22Rv1 (cell line): Measurements from ENCODE around the gene GLP2R.

ENCODE experiments used
- H3K27ac ChIP-seq: fragments of 450-650 bp; 2 replicates; pipeline ENCODE4 v1.5.1; 2017
- ZFX ChIP-seq: fragments of 450-650 bp; IDR thresholded peaks from 2 replicates; pipeline ENCODE4 v1.6.1; 2017; ENCODE audit warnings: antibody characterized with exemption, borderline replicate concordance
- TF ChIP-seq, protein P1 (sequence below): fragments of 450-650 bp; IDR thresholded peaks from 2 replicates; pipeline ENCODE4 v1.5.1; 2017; ENCODE audit warnings: mild to moderate bottlenecking

The GLP2R gene

DNA sequence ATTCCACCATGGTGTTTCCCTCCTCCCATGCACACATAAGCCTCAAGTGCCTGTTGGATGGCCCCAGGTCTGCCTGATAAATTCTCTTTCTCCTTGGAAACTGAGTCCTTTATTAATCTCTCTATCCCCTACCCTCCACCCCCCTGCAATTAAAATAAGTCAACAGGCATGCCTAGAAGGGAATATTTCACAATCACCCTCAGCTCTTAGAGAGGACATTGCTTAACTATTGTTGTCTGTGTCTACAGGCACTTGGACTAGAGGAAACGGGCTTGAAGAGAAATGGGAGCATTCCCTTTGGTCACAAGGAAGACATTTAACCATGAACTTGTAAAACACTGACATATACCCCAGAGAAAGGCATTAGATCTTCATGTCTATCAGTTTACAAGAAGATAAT lies 39.9 kb downstream of the GLP2R start:
- H3K27ac ChIP-seq: no peak overlapping the region
- TF ChIP-seq, protein P1, sequence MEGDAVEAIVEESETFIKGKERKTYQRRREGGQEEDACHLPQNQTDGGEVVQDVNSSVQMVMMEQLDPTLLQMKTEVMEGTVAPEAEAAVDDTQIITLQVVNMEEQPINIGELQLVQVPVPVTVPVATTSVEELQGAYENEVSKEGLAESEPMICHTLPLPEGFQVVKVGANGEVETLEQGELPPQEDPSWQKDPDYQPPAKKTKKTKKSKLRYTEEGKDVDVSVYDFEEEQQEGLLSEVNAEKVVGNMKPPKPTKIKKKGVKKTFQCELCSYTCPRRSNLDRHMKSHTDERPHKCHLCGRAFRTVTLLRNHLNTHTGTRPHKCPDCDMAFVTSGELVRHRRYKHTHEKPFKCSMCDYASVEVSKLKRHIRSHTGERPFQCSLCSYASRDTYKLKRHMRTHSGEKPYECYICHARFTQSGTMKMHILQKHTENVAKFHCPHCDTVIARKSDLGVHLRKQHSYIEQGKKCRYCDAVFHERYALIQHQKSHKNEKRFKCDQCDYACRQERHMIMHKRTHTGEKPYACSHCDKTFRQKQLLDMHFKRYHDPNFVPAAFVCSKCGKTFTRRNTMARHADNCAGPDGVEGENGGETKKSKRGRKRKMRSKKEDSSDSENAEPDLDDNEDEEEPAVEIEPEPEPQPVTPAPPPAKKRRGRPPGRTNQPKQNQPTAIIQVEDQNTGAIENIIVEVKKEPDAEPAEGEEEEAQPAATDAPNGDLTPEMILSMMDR: no peak
- no peak for TF ChIP-seq ZFX

DNA sequence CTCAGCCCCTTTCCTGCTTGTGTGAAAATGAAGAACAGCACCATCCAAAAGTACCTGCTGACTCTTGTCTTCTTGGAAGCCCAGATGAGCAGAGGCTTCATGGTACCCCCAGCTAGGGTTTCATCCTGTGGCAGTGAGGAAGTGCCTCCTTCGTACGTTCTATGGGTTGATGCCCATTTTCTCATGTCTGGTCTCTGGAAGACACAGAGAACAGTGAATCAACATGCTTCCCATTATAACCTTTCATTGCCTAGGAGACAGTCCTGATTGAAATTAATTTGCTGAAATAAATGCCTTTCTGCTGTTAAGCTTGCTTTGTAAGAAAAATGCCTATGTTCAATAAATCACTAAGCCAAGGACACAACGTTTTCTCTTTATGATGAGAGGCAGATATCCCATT lies 42.8 kb downstream of the GLP2R start:
- TF ChIP-seq, protein P1: no peak
- TF ChIP-seq ZFX: no peak
- no peak overlapping the region for H3K27ac ChIP-seq

DNA sequence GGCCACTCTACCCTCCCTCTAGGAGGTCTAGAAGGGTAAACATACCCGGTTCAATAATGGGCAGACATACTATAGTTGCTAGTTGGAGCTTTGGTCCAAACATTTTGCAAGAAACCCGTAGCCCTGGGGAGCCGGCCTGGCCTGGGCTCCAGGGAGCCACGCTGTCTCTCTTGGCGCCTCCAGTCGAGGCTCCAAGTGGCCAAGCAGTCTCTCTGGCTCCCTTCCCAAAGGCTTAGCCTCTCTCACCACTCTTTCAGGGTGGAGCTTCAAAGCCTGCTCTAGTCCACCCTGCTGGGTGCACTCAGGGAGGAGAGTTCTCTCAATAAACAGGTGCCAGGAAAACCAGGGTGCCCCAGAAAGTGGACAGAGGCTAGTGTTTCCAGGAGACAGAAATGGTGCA lies 47.1 kb downstream of the GLP2R start:
- H3K27ac ChIP-seq: no peak overlapping the region
- TF ChIP-seq ZFX: no peak
- TF ChIP-seq, protein P1: no peak

DNA sequence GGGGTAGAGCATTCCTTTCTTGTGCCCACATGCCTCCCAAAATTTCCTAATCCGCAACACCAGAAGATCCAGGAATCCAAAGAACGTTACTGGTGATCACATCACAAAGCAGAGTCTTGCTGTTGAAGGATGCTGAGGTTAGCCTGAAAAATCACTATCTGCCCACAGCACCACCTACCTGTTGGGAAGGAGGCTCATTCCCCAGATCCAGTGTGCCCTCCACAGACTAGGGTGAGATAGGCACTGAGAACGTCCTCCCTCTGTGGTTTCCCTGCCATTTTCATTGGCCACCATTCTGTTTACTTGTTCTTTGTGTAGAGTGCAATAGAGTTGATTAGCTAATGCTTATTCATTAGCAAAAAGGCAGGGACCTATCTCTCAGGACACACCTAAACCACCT lies 49.0 kb downstream of the GLP2R start:
- H3K27ac ChIP-seq: no peak overlapping the region
- TF ChIP-seq ZFX: no peak
- TF ChIP-seq, protein P1: no peak

DNA sequence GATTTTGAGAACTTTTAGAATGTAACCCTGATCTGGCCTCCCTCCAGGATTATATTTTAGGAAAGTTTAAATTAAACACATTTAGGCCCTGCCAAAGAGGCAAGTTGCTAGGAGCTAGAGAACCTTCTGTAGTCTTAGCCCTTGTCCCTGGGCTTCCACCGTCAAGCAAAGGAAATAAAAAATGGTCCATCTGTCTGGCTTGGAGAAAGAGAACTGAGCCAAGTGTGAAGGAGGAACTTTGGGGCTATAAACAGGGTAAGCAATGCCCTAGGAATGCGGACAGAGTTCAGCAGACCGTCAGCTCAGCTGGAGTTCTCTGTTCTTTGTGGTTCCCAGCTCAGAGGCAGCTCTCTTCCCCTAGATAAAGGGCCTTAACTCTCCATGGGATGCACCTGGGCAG lies 49.7 kb downstream of the GLP2R start:
- TF ChIP-seq, protein P1: no peak
- TF ChIP-seq ZFX: no peak
- H3K27ac ChIP-seq: no peak overlapping the region

DNA sequence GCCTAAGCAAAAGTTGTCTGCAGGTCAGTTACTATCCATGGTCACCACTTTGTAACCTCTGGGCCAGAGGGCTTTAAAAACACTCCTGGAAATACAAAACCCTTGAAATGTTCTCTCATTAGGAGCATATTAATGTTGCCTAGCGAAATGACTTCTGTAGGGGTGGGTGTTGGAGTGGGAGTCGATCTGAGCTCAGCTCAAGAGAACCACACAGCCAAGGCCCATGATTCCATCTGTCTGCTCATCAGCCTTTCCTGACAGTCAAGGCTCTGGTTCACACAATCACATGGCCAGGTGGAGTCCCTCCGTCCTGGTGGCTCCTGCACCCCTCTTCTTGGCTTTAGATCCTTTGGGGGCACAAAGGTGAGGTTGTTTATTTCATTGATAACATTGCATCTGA lies 52.6 kb downstream of the GLP2R start:
- TF ChIP-seq, protein P1: no peak
- no peak for TF ChIP-seq ZFX
- H3K27ac ChIP-seq: no peak overlapping the region

DNA sequence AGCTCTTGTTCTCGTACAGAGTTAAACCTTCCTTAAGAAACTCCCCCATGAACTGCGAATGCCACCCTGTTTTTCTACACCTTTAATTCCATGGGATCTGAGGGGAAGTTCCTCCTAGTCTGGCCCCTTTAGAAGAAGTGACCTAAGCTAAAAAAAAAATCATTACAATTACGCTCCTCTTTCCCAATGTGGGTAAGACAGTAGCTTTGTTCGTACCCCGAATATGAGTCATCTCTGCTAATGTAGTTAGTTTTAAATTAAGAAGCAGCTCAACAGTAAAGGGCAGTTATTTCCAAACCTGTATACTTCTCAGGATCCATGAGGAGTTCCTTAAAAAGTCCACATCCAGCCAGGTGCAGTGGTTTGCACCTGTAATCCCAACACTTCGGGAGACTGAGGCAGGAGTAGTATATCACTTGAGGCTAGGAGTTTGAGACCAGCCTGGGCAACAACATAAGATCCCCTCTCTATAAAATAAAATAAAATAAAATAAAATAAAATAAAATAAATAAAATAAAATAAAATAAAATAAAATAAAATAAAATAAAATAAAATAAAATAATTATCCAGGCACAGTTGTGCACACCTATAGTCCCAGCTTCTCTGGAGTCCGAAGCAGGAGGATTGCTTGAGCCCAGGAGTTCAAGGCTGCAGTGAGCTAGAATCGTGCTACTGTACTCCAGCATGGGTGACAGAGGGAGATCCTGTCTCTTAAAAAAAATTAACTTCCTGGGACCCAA lies 53.2 kb downstream of the GLP2R start:
- no peak overlapping the region for H3K27ac ChIP-seq
- TF ChIP-seq, protein P1: no peak
- no peak for TF ChIP-seq ZFX
